ENCODE data around the gene RAI1. TPM values are rescaled to one million over a fixed set of nuclear protein-coding genes. Genes with fewer than 3 reads are reported as not detected.
A peak's percentile ranks its signal among the peaks of the same experiment; 100 is the strongest.

The RAI1 gene
- total and polyA plus RNA-seq, 2 of the 13 experiments (the other 11 are each of a cell fraction or from before 2014, with no cell fraction given): 3.4 to 5.2 TPM

- TF ChIP-seq AHR (CRISPR knock-in tag; IDR thresholded peaks at IDR 0.05): no peak
- peak; percentile 56; the same call in 1 of the 2 replicates for TF ChIP-seq SAP130 (CRISPR knock-in tag; IDR thresholded peaks at IDR 0.05; ENCODE audit: low read depth)
- TF ChIP-seq ZNF709 (CRISPR knock-in tag; IDR thresholded peaks at IDR 0.05): no peak
- no peak for TF ChIP-seq CC2D1A (CRISPR knock-in tag; IDR thresholded peaks at IDR 0.05)
- TF ChIP-seq CTCF (CRISPR knock-in tag; IDR thresholded peaks at IDR 0.05): peak; percentile 12; the same call in 1 of the 2 replicates
- no peak for TF ChIP-seq BHLHE40 (IDR thresholded peaks at IDR 0.05; ENCODE audit: low read length)
- no peak for TF ChIP-seq DNMT1 (CRISPR knock-in tag; IDR thresholded peaks at IDR 0.05)
- 0 out of 2 replicates have a peak, but pooled peaks have one; percentile 27 for TF ChIP-seq ELF3 (CRISPR knock-in tag; IDR thresholded peaks at IDR 0.05)
- TF ChIP-seq HMG20B (CRISPR knock-in tag; conservative IDR thresholded peaks at IDR 0.05): no peak
- no peak for TF ChIP-seq ZNF569 (CRISPR knock-in tag; IDR thresholded peaks at IDR 0.05; ENCODE audit: borderline replicate concordance)
- TF ChIP-seq ZNF121 (CRISPR knock-in tag; IDR thresholded peaks at IDR 0.05): 0 out of 2 replicates have a peak, but pooled peaks have one; percentile 57
- TF ChIP-seq MYC (CRISPR knock-in tag; IDR thresholded peaks at IDR 0.05; ENCODE audit: borderline replicate concordance): no peak
- TF ChIP-seq ZNF549 (CRISPR knock-in tag; IDR thresholded peaks at IDR 0.05): no peak
- peak; percentile 72 for TF ChIP-seq TFE3 (CRISPR knock-in tag; IDR thresholded peaks at IDR 0.05)
- TF ChIP-seq HDAC6 (IDR thresholded peaks at IDR 0.05; ENCODE audit: low read depth, low read length): no peak
- TF ChIP-seq SALL1 (CRISPR knock-in tag; IDR thresholded peaks at IDR 0.05): peak; percentile 45; the same call in 1 of the 2 replicates
- TF ChIP-seq ZNF672 (CRISPR knock-in tag; IDR thresholded peaks at IDR 0.05): no peak
- peak; percentile 42; the same call in 1 of the 2 replicates for TF ChIP-seq NR2F6 (IDR thresholded peaks at IDR 0.05)
- peak; percentile 81 for TF ChIP-seq NR2F6 (CRISPR knock-in tag; IDR thresholded peaks at IDR 0.05)
- no peak for TF ChIP-seq PRDM4 (CRISPR knock-in tag; IDR thresholded peaks at IDR 0.05; ENCODE audit: borderline replicate concordance)
- TF ChIP-seq ARID5B (CRISPR knock-in tag; IDR thresholded peaks at IDR 0.05): no peak
Observed at GRCh38 chr17:17706140-17707060, 25.1 kb downstream of the RAI1 start (continued).

Data from HepG2 (cell line).